ENCODE results near the gene CPNE7. TPM values are rescaled to one million over a fixed set of nuclear protein-coding genes. Genes with fewer than 3 reads are reported as not detected.
"Not testable (repeated sequence)": the region's sequence is repeated elsewhere in the genome, so short reads cannot be mapped to it uniquely, and the experiment has no call there.

The CPNE7 gene
- total and polyA plus RNA-seq, 5 donors: not detected

GRCh38 chr16:89570342-89570923 lies 5.1 kb upstream of the CPNE7 start:
- intact Hi-C loops (cut with DNase I): no loop called here

GRCh38 chr16:89570983-89571598 lies 4.5 kb upstream of the CPNE7 start:
- DNase-seq; intact Hi-C loops (cut with DNase I); H3K9me3 ChIP-seq (ENCODE audit: control insufficient read depth, low read length); H3K27me3 ChIP-seq (ENCODE audit: control insufficient read depth, insufficient read depth); H3K4me1 ChIP-seq (ENCODE audit: control insufficient read depth, insufficient read depth, low read length); H3K27ac ChIP-seq (ENCODE audit: low read length); H3K4me3 ChIP-seq (ENCODE audit: low read length); ATAC-seq: not testable (repeated sequence)
- 86% methylated on average over 36 of the region's 36 CpGs for WGBS

More at GRCh38 chr16:89570342-89570923, 5.1 kb upstream of the CPNE7 start:
- Histone ChIP-seq H3K4me1 (ENCODE audit: control insufficient read depth, insufficient read depth, low read length) (peaks cover 6% of the 10 kb centered on the region), H3K27me3 (ENCODE audit: control insufficient read depth, insufficient read depth) (no peaks in the 10 kb centered on the region), H3K27ac (ENCODE audit: low read length) (no peak overlapping the region), H3K4me3 (ENCODE audit: low read length) (no peak overlapping the region), H3K9me3 (ENCODE audit: control insufficient read depth, low read length) (no peaks in the 10 kb centered on the region)
- WGBS: 86% methylated on average over 30 of the region's 30 CpGs
- no peak for DNase-seq
- no peak for ATAC-seq

GRCh38 chr16:89571636-89572035 lies 3.9 kb upstream of the CPNE7 start:
- Histone ChIP-seq H3K4me3 (ENCODE audit: low read length) (no peak overlapping the region), H3K27me3 (ENCODE audit: control insufficient read depth, insufficient read depth) (no peaks in the 10 kb centered on the region), H3K9me3 (ENCODE audit: control insufficient read depth, low read length) (no peaks in the 10 kb centered on the region), H3K4me1 (ENCODE audit: control insufficient read depth, insufficient read depth, low read length) (no peaks in the 10 kb centered on the region), H3K27ac (ENCODE audit: low read length) (no peak overlapping the region)
- 86% methylated on average over 18 of the region's 18 CpGs for WGBS
- no peak for DNase-seq
- intact Hi-C loops (cut with DNase I): no loop called here
- no peak for ATAC-seq

- Histone ChIP-seq H3K4me1 (ENCODE audit: control insufficient read depth, insufficient read depth, low read length) (no peaks in the 10 kb centered on the region), H3K27me3 (ENCODE audit: control insufficient read depth, insufficient read depth) (no peaks in the 10 kb centered on the region), H3K27ac (ENCODE audit: low read length) (no peak overlapping the region), H3K4me3 (ENCODE audit: low read length) (no peak overlapping the region), H3K9me3 (ENCODE audit: control insufficient read depth, low read length) (no peaks in the 10 kb centered on the region)
- ATAC-seq (no peak), DNase-seq (no peak)
- intact Hi-C loops (cut with DNase I): no loop called here
- WGBS: 70% methylated on average over 14 of the region's 14 CpGs
These were observed 3.5 kb upstream of the CPNE7 start for GRCh38 chr16:89572073-89572484.

GRCh38 chr16:89572485-89573205 lies 2.9 kb upstream of the CPNE7 start:
- H3K4me1 ChIP-seq (ENCODE audit: control insufficient read depth, insufficient read depth, low read length): no peaks in the 10 kb centered on the region
- WGBS: 73% methylated on average over 19 of the region's 19 CpGs
- no peaks in the 10 kb centered on the region for H3K9me3 ChIP-seq (ENCODE audit: control insufficient read depth, low read length)
- H3K27ac ChIP-seq (ENCODE audit: low read length): no peak overlapping the region
- DNase-seq (no peak), ATAC-seq (no peak)
- no peaks in the 10 kb centered on the region for H3K27me3 ChIP-seq (ENCODE audit: control insufficient read depth, insufficient read depth)
- intact Hi-C loops (cut with DNase I): no loop called here
- no peak overlapping the region for H3K4me3 ChIP-seq (ENCODE audit: low read length)

- Histone ChIP-seq H3K4me1 (ENCODE audit: control insufficient read depth, insufficient read depth, low read length) (no peaks in the 10 kb centered on the region), H3K9me3 (ENCODE audit: control insufficient read depth, low read length) (no peaks in the 10 kb centered on the region), H3K4me3 (ENCODE audit: low read length) (no peak overlapping the region), H3K27ac (ENCODE audit: low read length) (no peak overlapping the region), H3K27me3 (ENCODE audit: control insufficient read depth, insufficient read depth) (no peaks in the 10 kb centered on the region)
- 67% methylated on average over 31 of the region's 31 CpGs for WGBS
- DNase-seq: no peak
- no peak for ATAC-seq
- intact Hi-C loops (cut with DNase I): no loop called here
These were observed 1.5 kb upstream of the CPNE7 start for GRCh38 chr16:89573826-89574680.

- intact Hi-C loops (cut with DNase I): no loop called here
- peak; percentile 61 to 83 (median 76) for DNase-seq
- H3K27me3 ChIP-seq (ENCODE audit: control insufficient read depth, insufficient read depth): no peaks in the 10 kb centered on the region
These were observed 794 bp upstream of the CPNE7 start for GRCh38 chr16:89574681-89575246.

GRCh38 chr16:89576153-89577054 lies 846 bp downstream of the CPNE7 start:
- H3K4me3 ChIP-seq (ENCODE audit: low read length): no peak overlapping the region

More at GRCh38 chr16:89574681-89575246, 794 bp upstream of the CPNE7 start:
- Histone ChIP-seq H3K4me3 (ENCODE audit: low read length) (peak overlapping the region; percentile 14), H3K4me1 (ENCODE audit: control insufficient read depth, insufficient read depth, low read length) (no peaks in the 10 kb centered on the region), H3K9me3 (ENCODE audit: control insufficient read depth, low read length) (no peaks in the 10 kb centered on the region), H3K27ac (ENCODE audit: low read length) (no peak overlapping the region)
- peak; percentile 56 to 78 for ATAC-seq
- 2% methylated on average over 55 of the region's 55 CpGs for WGBS

GRCh38 chr16:89577055-89577759 lies 1.6 kb downstream of the CPNE7 start:
- Histone ChIP-seq H3K4me1 (ENCODE audit: control insufficient read depth, insufficient read depth, low read length) (no peaks in the 10 kb centered on the region), H3K9me3 (ENCODE audit: control insufficient read depth, low read length) (no peaks in the 10 kb centered on the region), H3K27ac (ENCODE audit: low read length) (no peak overlapping the region), H3K4me3 (ENCODE audit: low read length) (no peak overlapping the region), H3K27me3 (ENCODE audit: control insufficient read depth, insufficient read depth) (no peaks in the 10 kb centered on the region)
- DNase-seq (no peak), ATAC-seq (no peak)
- intact Hi-C loops (cut with DNase I): no loop called here
- 86% methylated on average over 25 of the region's 25 CpGs for WGBS

More at GRCh38 chr16:89576153-89577054, 846 bp downstream of the CPNE7 start:
- 18% methylated on average over 89 of the region's 89 CpGs for WGBS
- DNase-seq (no peak), ATAC-seq (no peak)
- Histone ChIP-seq H3K4me1 (ENCODE audit: control insufficient read depth, insufficient read depth, low read length) (no peaks in the 10 kb centered on the region), H3K27me3 (ENCODE audit: control insufficient read depth, insufficient read depth) (no peaks in the 10 kb centered on the region), H3K9me3 (ENCODE audit: control insufficient read depth, low read length) (no peaks in the 10 kb centered on the region), H3K27ac (ENCODE audit: low read length) (no peak overlapping the region)
- intact Hi-C loops (cut with DNase I): no loop called here
